ENCODE measurements around the gene CEP72.

DNA sequence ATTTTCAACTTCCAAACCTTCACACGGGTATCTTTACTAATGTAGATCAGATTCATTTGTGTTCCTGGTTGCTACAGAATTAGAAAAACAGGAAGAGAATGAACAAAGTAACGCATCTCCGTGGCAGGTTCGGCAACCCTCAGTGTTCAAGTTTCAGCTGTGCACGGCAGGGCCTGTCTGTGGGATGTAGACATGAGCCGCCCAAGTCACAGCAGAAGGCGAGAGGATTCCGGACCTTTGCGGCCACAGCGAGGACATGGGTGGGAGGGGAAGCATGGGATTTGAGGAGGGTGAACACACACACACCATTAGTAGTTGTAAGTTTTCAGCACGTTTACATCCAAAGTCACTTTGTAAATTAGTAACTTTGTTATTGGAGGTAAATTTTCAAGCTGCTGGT lies 31.7 kb upstream of the CEP72 start:
- TF ChIP-seq, protein P1, sequence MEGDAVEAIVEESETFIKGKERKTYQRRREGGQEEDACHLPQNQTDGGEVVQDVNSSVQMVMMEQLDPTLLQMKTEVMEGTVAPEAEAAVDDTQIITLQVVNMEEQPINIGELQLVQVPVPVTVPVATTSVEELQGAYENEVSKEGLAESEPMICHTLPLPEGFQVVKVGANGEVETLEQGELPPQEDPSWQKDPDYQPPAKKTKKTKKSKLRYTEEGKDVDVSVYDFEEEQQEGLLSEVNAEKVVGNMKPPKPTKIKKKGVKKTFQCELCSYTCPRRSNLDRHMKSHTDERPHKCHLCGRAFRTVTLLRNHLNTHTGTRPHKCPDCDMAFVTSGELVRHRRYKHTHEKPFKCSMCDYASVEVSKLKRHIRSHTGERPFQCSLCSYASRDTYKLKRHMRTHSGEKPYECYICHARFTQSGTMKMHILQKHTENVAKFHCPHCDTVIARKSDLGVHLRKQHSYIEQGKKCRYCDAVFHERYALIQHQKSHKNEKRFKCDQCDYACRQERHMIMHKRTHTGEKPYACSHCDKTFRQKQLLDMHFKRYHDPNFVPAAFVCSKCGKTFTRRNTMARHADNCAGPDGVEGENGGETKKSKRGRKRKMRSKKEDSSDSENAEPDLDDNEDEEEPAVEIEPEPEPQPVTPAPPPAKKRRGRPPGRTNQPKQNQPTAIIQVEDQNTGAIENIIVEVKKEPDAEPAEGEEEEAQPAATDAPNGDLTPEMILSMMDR (IDR thresholded peaks at IDR 0.05), result no peak
- TF ChIP-seq POLR2A (IDR thresholded peaks at IDR 0.05), result no peak
